PFSK-1 (cell line): Measurements from ENCODE around the gene LNX1.

Experiments used
- POLR2AphosphoS5 ChIP-seq: IDR thresholded peaks from 2 replicates; pipeline ENCODE4 v1.6.1; 2012; ENCODE audit warnings: low read depth, mild to moderate bottlenecking, control low read depth, low read length, moderate library complexity
- TAF1 ChIP-seq: IDR thresholded peaks from 2 replicates; pipeline ENCODE4 v1.6.1; 2012; ENCODE audit warnings: low read length, control low read depth, borderline replicate concordance; ENCODE audit not compliant: insufficient read depth

DNA sequence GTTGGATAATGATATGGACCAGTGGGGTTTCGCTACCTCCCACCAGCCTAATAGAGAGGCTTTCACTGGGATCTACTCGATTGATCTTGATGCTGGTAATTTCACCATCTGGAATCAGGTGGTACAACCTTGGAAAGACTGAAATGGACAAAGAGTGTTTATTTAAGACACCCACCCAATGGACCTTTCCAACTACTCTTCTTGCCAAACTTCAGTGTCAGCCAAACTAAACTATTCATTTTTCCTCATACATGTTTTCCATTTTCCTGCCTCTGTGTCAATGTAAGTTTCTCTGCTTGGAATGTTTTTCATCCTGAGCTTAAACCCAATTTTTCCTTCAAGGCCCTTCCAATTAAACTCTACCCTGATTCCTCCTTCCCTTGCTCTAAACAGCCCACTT is 92.6 kb downstream of the LNX1 start:
- no peak for TF ChIP-seq TAF1
- no peak for TF ChIP-seq POLR2AphosphoS5
